B cell (primary cell): ENCODE results near the gene ITGB7. TPM values are rescaled to one million over a fixed set of nuclear protein-coding genes. Genes with fewer than 3 reads are reported as not detected.

Experiments used
- ATAC-seq: fragments of 200-7000 bp; cut with Tn5 transposase; one replicate; pipeline ENCODE4 v1.10.0; 2021; ENCODE audit warnings: low read depth, mild to moderate bottlenecking, moderate number of reproducible peaks, moderate library complexity
- CTCF ChIA-PET: fragments of 350-600 bp; sonication (Branson Sonifier 250); formaldehyde crosslinking; loops from one replicate; lab custom pipeline; 2021; ENCODE audit warnings: antibody characterized with exemption, inconsistent platforms; lab: Charles Lee
- POLR2A ChIA-PET: fragments of 350-600 bp; sonication (Branson Sonifier 250); formaldehyde crosslinking; loops from one replicate; lab custom pipeline; 2021; ENCODE audit warnings: antibody characterized with exemption; lab: Charles Lee
- DNase-seq: peaks from one replicate; pipeline ENCODE4 v3.0.0; 2013
- H2AFZ ChIP-seq: 2 replicates; pipeline ENCODE4 v1.6.1; 2012; ENCODE audit warnings: mild to moderate bottlenecking, low read depth, low read length; ENCODE audit not compliant: insufficient read depth, poor library complexity, severe bottlenecking
- H3K27ac ChIP-seq, 2 donors: 1 replicate in 1 of 2; 2 replicates in 1 of 2; pipeline ENCODE4 v1.5.1; 2012 to 2013; ENCODE audit warnings: low read length in 2 of 2, mild to moderate bottlenecking in 2 of 2, moderate library complexity in 1 of 2
- H3K27me3 ChIP-seq, 4 experiments: fragments of 200-600 bp in 1 of 4; sonication (generic) in 1 of 4; replicated peaks in 1 of 4; 1 replicate in 2 of 4; 2 replicates in 2 of 4; pipeline versions ENCODE4 v1.6.1 to v1.7.0; 2013 to 2016; ENCODE audit warnings: low read length in 3 of 4, mild to moderate bottlenecking in 2 of 4, mixed read lengths in 1 of 4, moderate library complexity in 1 of 4; ENCODE audit not compliant: insufficient read depth in 4 of 4, control insufficient read depth in 3 of 4; ENCODE audit errors: control extremely low read depth in 1 of 4
- H3K36me3 ChIP-seq, 2 experiments: replicated peaks in 1 of 2; 1 replicate in 1 of 2; 2 replicates in 1 of 2; pipeline versions ENCODE4 v1.6.1 to v1.7.1; 2013; ENCODE audit warnings: low read length in 1 of 2; ENCODE audit not compliant: insufficient read depth in 2 of 2, control insufficient read depth in 1 of 2; ENCODE audit errors: control extremely low read depth in 1 of 2, extremely low read depth in 1 of 2
- H3K4me1 ChIP-seq, 2 donors: fragments of 200-600 bp in 1 of 2; sonication (generic) in 1 of 2; 1 replicate in 1 of 2; 2 replicates in 1 of 2; pipeline versions ENCODE4 v1.5.1 to v1.6.1; 2013 to 2017; ENCODE audit warnings: low read length in 2 of 2; ENCODE audit not compliant: control insufficient read depth in 2 of 2, insufficient read depth in 2 of 2
- H3K4me2 ChIP-seq: replicated peaks from 2 replicates; pipeline ENCODE3; 2012; ENCODE audit warnings: mild to moderate bottlenecking, low read depth, low read length; ENCODE audit not compliant: poor library complexity, severe bottlenecking
- H3K4me3 ChIP-seq, 5 experiments: fragments of 200-600 bp in 1 of 5; sonication (generic) in 1 of 5; 1 replicate in 3 of 5; 2 replicates in 2 of 5; pipeline versions ENCODE4 v1.5.1 to v1.7.0; 2011 to 2016; ENCODE audit warnings: low read length in 4 of 5, mild to moderate bottlenecking in 4 of 5, low read depth in 2 of 5, control low read depth in 1 of 5, moderate library complexity in 1 of 5; ENCODE audit not compliant: insufficient read depth in 1 of 5; ENCODE audit errors: control extremely low read depth in 1 of 5, extremely low read depth in 1 of 5
- H3K79me2 ChIP-seq: fragments of 200-600 bp; sonication (generic); one replicate; pipeline ENCODE4 v1.6.0; 2016; ENCODE audit warnings: low read length; ENCODE audit not compliant: control insufficient read depth, insufficient read depth
- H3K9ac ChIP-seq: fragments of 200-600 bp; sonication (generic); 2 replicates; pipeline ENCODE4 v1.6.1; 2017; ENCODE audit warnings: mild to moderate bottlenecking, low read length, moderate library complexity
- H3K9me3 ChIP-seq, 3 donors: one replicate each; pipeline versions ENCODE4 v1.6.1 to v1.7.1; 2013; ENCODE audit warnings: low read length in 2 of 3; ENCODE audit not compliant: control insufficient read depth in 2 of 3, insufficient read depth in 1 of 3; ENCODE audit errors: control extremely low read depth in 1 of 3
- H4K20me1 ChIP-seq: 2 replicates; pipeline ENCODE4 v1.6.0; 2012; ENCODE audit warnings: mild to moderate bottlenecking, low read length; ENCODE audit not compliant: insufficient read depth, control insufficient read depth, poor library complexity, severe bottlenecking
- H3K27ac Mint-ChIP-seq: one replicate; pipeline ENCODE4 v1.8.0; 2021; ENCODE audit warnings: mixed read lengths
- H3K27me3 Mint-ChIP-seq: one replicate; pipeline ENCODE4 v1.8.0; 2021; ENCODE audit warnings: mixed read lengths
- H3K4me1 Mint-ChIP-seq: one replicate; pipeline ENCODE4 v1.8.0; 2021; ENCODE audit warnings: mixed read lengths
- H3K4me3 Mint-ChIP-seq: one replicate; pipeline ENCODE4 v1.8.0; 2021; ENCODE audit warnings: mixed read lengths
- H3K9me3 Mint-ChIP-seq: one replicate; pipeline ENCODE4 v1.8.0; 2022; ENCODE audit warnings: mixed read lengths; ENCODE audit not compliant: insufficient read depth
- CTCF ChIP-seq: fragments of 200-600 bp; IDR thresholded peaks from one replicate; pipeline ENCODE4 v1.8.0; 2022; ENCODE audit warnings: antibody characterized with exemption, mild to moderate bottlenecking
- EZH2 ChIP-seq: IDR thresholded peaks from 2 replicates; pipeline ENCODE4 v1.6.1; 2012; ENCODE audit warnings: borderline replicate concordance, low read depth, mild to moderate bottlenecking, moderate library complexity, low read length; ENCODE audit not compliant: insufficient read depth, poor library complexity, severe bottlenecking
- WGBS: methylation state at CpG from one replicate; pipeline ENCODE4 v1.1.5; 2013; ENCODE audit warnings: missing lambda C conversion rate; ENCODE audit not compliant: insufficient coverage; 5-methylcytosine and 5-hydroxymethylcytosine counted together
- intact Hi-C: fragments of 100-400 bp; cut with micrococcal nuclease; formaldehyde crosslinking; loops from one replicate; pipeline ENCODE4 v1.10.0; 2022
- polyA plus RNA-seq: library from polyadenylated mRNA; depleted of rRNA; stranded (reverse); fragments of >200 nt; gene quantifications from 2 replicates; pipeline ENCODE4 v1.2.3, GENCODE V29; 2012
- total RNA-seq, 2 donors: library from RNA; stranded (reverse); fragments of 120-200 nt in 1 of 2; gene quantifications; 1 replicate in 1 of 2; 2 replicates in 1 of 2; pipeline versions ENCODE4 v1.2.3 to v1.2.4, GENCODE V29; 2013 to 2022

The ITGB7 gene
- total and polyA plus RNA-seq, 2 donors (not counting 1 experiment from before 2014, with no cell fraction given): 199 to 265 TPM

DNA sequence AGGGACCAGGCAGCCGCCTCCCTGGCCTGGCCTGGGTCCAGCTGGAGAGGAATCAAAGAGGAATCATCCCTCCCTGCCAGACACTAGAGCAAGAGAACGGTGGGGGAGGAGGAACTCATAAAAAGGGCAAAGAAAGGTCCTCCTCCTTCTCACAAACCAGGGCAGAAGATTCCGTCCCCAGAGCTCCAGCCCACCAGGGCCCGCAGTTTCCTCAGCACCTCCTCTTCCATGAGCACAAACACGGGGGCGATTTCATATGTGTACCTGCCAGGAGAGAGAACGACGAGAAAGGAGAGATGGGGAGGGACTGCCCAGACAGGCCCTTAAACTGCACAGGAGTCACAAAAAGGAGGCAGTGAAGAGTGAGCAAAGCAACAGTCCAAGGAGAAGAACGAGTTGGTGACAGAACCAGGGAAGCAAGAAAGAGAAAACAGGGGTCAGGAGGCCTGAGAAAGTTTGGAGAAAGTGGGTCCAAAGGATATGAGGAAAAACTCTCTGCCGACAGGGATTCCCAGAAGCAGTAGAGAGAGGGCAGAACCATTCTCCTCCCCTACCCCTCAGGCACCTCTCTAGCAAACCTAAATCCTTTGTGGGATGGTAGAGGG, 35.2 kb downstream of the ITGB7 start:
- Histone ChIP-seq H3K36me3 (peaks cover 0 to 3% of the 10 kb centered on the region in 2 experiments), H3K27me3 (no peaks in the 10 kb centered on the region), H3K4me2 (no peak overlapping the region), H3K27ac (no peak overlapping the region), H3K9ac (no peak overlapping the region), H3K79me2 (peaks cover 12% of the 10 kb centered on the region), H2AFZ (no peak overlapping the region), H4K20me1 (no peaks in the 10 kb centered on the region), H3K4me3 (no peak overlapping the region), H3K9me3 (no peaks in the 10 kb centered on the region), H3K4me1 (no peaks in the 10 kb centered on the region)
- Mint-ChIP-seq H3K9me3 (no peaks in the 10 kb centered on the region), H3K4me3 (no peak overlapping the region), H3K27me3 (no peaks in the 10 kb centered on the region), H3K4me1 (no peaks in the 10 kb centered on the region), H3K27ac (no peak overlapping the region)
- no peak for DNase-seq
- 96% methylated on average over 4 of the region's 10 CpGs for WGBS
- POLR2A ChIA-PET: no interaction called here
- ATAC-seq: no peak
- intact Hi-C loops: no loop called here
- CTCF ChIA-PET: interaction anchor here (1.4 to 2.2 kb wide), 3 partner anchors 13 to 26 kb away, joined by 3 to 7 read pairs (median 5); no protein-coding TSS in a partner anchor
- TF ChIP-seq EZH2 (no peak), CTCF (no peak)
